ENCODE results near the gene DPYD. TPM values are rescaled to one million over a fixed set of nuclear protein-coding genes. Genes with fewer than 3 reads are reported as not detected.

Gene DPYD
- total and polyA plus RNA-seq, 4 donors, result 17.7 to 99.3 (median 74.4) TPM

- H3K9ac ChIP-seq (ENCODE audit: insufficient read depth in 1 of 2, low read length in 2 of 2), result no peak overlapping the region
- no peaks in the 10 kb centered on the region for H3K36me3 ChIP-seq (ENCODE audit: control insufficient read depth in 4 of 4, insufficient read depth in 4 of 4, low read length in 4 of 4)
- no peaks in the 10 kb centered on the region for H3K9me3 ChIP-seq (ENCODE audit: control insufficient read depth in 4 of 4, insufficient read depth in 3 of 4, low read length in 3 of 4)
- 75 to 83% methylated on average over 1 of the region's 1 CpG for WGBS, 2 donors
- ATAC-seq (ENCODE audit: insufficient read depth, low FRiP score) (no peak), DNase-seq (no peak)
- H3K4me1 ChIP-seq (ENCODE audit: control insufficient read depth in 5 of 5, insufficient read depth in 5 of 5, low read length in 5 of 5), result peaks cover 0 to 8% (median 3%) of the 10 kb centered on the region in 5 donors
- no peak overlapping the region for H3K27ac ChIP-seq (ENCODE audit: low read depth in 1 of 2, low read length in 1 of 2)
- no peak overlapping the region for H3K4me3 ChIP-seq
- no peaks in the 10 kb centered on the region for H3K27me3 ChIP-seq (ENCODE audit: control insufficient read depth in 3 of 3, insufficient read depth in 3 of 3, low read length in 2 of 3)
- no peak for TF ChIP-seq CTCF (IDR thresholded peaks at IDR 0.05; ENCODE audit: control extremely low read depth, extremely low read depth)
Observed at GRCh38 chr1:97204468-97204867, 716.4 kb downstream of the DPYD start.

GRCh38 chr1:97202481-97203380 is 718.1 kb downstream of the DPYD start:
- H3K9me3 ChIP-seq (ENCODE audit: control insufficient read depth in 4 of 4, insufficient read depth in 3 of 4, low read length in 3 of 4), result no peaks in the 10 kb centered on the region
- H3K4me3 ChIP-seq, result no peak overlapping the region
- no peak for ATAC-seq (ENCODE audit: insufficient read depth, low FRiP score)
- WGBS, 2 donors, result 85 to 90% methylated on average over 5 of the region's 5 CpGs
- H3K27me3 ChIP-seq (ENCODE audit: control insufficient read depth in 3 of 3, insufficient read depth in 3 of 3, low read length in 2 of 3), result no peaks in the 10 kb centered on the region
- H3K36me3 ChIP-seq (ENCODE audit: control insufficient read depth in 4 of 4, insufficient read depth in 4 of 4, low read length in 4 of 4), result no peaks in the 10 kb centered on the region
- TF ChIP-seq CTCF (IDR thresholded peaks at IDR 0.05; ENCODE audit: control extremely low read depth, extremely low read depth), result no peak
- DNase-seq, result no peak
- H3K9ac ChIP-seq (ENCODE audit: insufficient read depth in 1 of 2, low read length in 2 of 2), result no peak overlapping the region
- H3K27ac ChIP-seq (ENCODE audit: low read depth in 1 of 2, low read length in 1 of 2), result no peak overlapping the region
- H3K4me1 ChIP-seq (ENCODE audit: control insufficient read depth in 5 of 5, insufficient read depth in 5 of 5, low read length in 5 of 5), result peaks cover 0 to 7% (median 2%) of the 10 kb centered on the region in 5 donors

GRCh38 chr1:97201641-97202040 is 719.2 kb downstream of the DPYD start:
- Histone ChIP-seq H3K27me3 (ENCODE audit: control insufficient read depth in 3 of 3, insufficient read depth in 3 of 3, low read length in 2 of 3) (no peaks in the 10 kb centered on the region), H3K27ac (ENCODE audit: low read depth in 1 of 2, low read length in 1 of 2) (no peak overlapping the region), H3K36me3 (ENCODE audit: control insufficient read depth in 4 of 4, insufficient read depth in 4 of 4, low read length in 4 of 4) (no peaks in the 10 kb centered on the region), H3K4me3 (no peak overlapping the region), H3K9ac (ENCODE audit: insufficient read depth in 1 of 2, low read length in 2 of 2) (no peak overlapping the region), H3K9me3 (ENCODE audit: control insufficient read depth in 4 of 4, insufficient read depth in 3 of 4, low read length in 3 of 4) (no peaks in the 10 kb centered on the region), H3K4me1 (ENCODE audit: control insufficient read depth in 5 of 5, insufficient read depth in 5 of 5, low read length in 5 of 5) (peaks cover 0 to 7% (median 2%) of the 10 kb centered on the region in 5 donors)
- DNase-seq (no peak), ATAC-seq (ENCODE audit: insufficient read depth, low FRiP score) (no peak)
- 90 to 97% methylated on average over 3 of the region's 3 CpGs for WGBS, 2 donors
- no peak for TF ChIP-seq CTCF (IDR thresholded peaks at IDR 0.05; ENCODE audit: control extremely low read depth, extremely low read depth)

Data from lung (tissue), 12 donors.